ENCODE results near the gene KLHL1.
A peak's percentile ranks its signal among the peaks of the same experiment; 100 is the strongest.

DNA sequence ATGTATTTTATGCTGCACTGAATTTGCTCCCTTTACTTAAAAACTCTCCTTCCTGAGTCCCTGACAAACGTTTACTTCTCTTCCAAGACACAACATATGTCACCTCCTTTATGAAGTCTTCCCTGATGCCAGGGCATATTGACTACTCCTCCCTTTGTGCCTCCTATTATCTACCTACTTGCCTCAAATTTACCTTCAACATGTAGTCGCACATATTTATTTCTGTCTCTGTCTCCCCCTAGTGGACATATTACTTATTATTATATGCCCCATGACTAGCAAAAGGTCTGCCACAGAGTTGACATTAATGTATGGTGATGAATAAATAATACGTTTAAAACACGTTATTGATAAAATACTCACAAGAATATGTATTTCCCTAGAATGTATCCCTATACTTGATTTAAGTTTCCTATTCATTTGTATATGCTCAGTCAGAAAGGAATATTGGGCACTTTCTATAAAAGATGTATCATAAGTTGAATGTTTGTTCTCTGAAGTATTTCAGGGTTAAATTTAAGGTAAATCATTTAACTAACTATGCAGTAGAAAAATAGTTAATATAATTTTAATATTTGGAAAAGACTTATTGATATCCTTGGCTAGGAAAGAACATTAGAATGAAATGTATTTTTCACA, 250.9 kb downstream of the KLHL1 start:
- no peak for TF ChIP-seq NFIC (IDR thresholded peaks at IDR 0.05; ENCODE audit: borderline replicate concordance)
- TF ChIP-seq, protein P1, sequence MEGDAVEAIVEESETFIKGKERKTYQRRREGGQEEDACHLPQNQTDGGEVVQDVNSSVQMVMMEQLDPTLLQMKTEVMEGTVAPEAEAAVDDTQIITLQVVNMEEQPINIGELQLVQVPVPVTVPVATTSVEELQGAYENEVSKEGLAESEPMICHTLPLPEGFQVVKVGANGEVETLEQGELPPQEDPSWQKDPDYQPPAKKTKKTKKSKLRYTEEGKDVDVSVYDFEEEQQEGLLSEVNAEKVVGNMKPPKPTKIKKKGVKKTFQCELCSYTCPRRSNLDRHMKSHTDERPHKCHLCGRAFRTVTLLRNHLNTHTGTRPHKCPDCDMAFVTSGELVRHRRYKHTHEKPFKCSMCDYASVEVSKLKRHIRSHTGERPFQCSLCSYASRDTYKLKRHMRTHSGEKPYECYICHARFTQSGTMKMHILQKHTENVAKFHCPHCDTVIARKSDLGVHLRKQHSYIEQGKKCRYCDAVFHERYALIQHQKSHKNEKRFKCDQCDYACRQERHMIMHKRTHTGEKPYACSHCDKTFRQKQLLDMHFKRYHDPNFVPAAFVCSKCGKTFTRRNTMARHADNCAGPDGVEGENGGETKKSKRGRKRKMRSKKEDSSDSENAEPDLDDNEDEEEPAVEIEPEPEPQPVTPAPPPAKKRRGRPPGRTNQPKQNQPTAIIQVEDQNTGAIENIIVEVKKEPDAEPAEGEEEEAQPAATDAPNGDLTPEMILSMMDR (IDR thresholded peaks at IDR 0.05) = peak; percentile 85
- TF ChIP-seq RFX5 (IDR thresholded peaks at IDR 0.05; ENCODE audit: low read length) = no peak
